Osteoblast (primary cell): ENCODE measurements around the gene ME3. TPM values are rescaled to one million over a fixed set of nuclear protein-coding genes. Genes with fewer than 3 reads are reported as not detected.
"Not testable (repeated sequence)": the region's sequence is repeated elsewhere in the genome, so short reads cannot be mapped to it uniquely, and the experiment has no call there.

ENCODE experiments used
- DNase-seq: peaks from one replicate; pipeline ENCODE4 v3.0.0; 2011; ENCODE audit warnings: low spot score, mixed read lengths; ENCODE audit not compliant: insufficient read length; ENCODE audit errors: missing footprints
- H2AFZ ChIP-seq: 2 replicates; pipeline ENCODE4 v1.6.0; 2011; ENCODE audit warnings: mild to moderate bottlenecking, low read length
- H3K27ac ChIP-seq: 2 replicates; pipeline ENCODE4 v1.5.1; 2011; ENCODE audit warnings: mild to moderate bottlenecking, low read depth, low read length, moderate library complexity
- H3K27me3 ChIP-seq: 2 replicates; pipeline ENCODE4 v1.6.0; 2012; ENCODE audit warnings: mild to moderate bottlenecking, control low read depth, inconsistent platforms, low read length, moderate library complexity; ENCODE audit not compliant: insufficient read depth
- H3K36me3 ChIP-seq: 2 replicates; pipeline ENCODE4 v1.5.1; 2011; ENCODE audit warnings: mild to moderate bottlenecking, low read length, control low read depth, moderate library complexity; ENCODE audit not compliant: insufficient read depth
- H3K4me1 ChIP-seq: 2 replicates; pipeline ENCODE4 v1.5.1; 2011; ENCODE audit warnings: mild to moderate bottlenecking, low read length, control low read depth, moderate library complexity; ENCODE audit not compliant: insufficient read depth
- H3K4me2 ChIP-seq: 2 replicates; pipeline ENCODE4 v1.6.0; 2011; ENCODE audit warnings: mild to moderate bottlenecking, low read length; ENCODE audit not compliant: insufficient read depth
- H3K4me3 ChIP-seq: fragments of 200-600 bp; sonication (generic); 3 replicates; pipeline ENCODE4 v1.5.1; 2012; ENCODE audit warnings: mild to moderate bottlenecking, low read length, inconsistent platforms; ENCODE audit not compliant: insufficient read depth
- H3K79me2 ChIP-seq: 2 replicates; pipeline ENCODE4 v1.6.0; 2012; ENCODE audit warnings: mild to moderate bottlenecking, low read length, control low read depth, inconsistent platforms; ENCODE audit not compliant: insufficient read depth
- H3K9me3 ChIP-seq: 2 replicates; pipeline ENCODE4 v1.5.1; 2011; ENCODE audit warnings: low read depth, low read length, control low read depth
- H4K20me1 ChIP-seq: 2 replicates; pipeline ENCODE4 v1.6.0; 2012; ENCODE audit warnings: mild to moderate bottlenecking, low read length, control low read depth; ENCODE audit not compliant: insufficient read depth
- CTCF ChIP-seq: IDR thresholded peaks from 2 replicates; pipeline ENCODE4 v1.5.1; 2011; ENCODE audit warnings: mild to moderate bottlenecking, low read depth, low read length, moderate library complexity; ENCODE audit errors: extremely low read depth
- total RNA-seq: library from RNA; depleted of rRNA; stranded (reverse); fragments of >200 nt; gene quantifications from 2 replicates; pipeline ENCODE4 v1.2.3, GENCODE V29; 2012

The ME3 gene
- total RNA-seq, 1 donor: 70.9 TPM

- H4K20me1 ChIP-seq: no peaks in the 10 kb centered on the region
- H3K4me1 ChIP-seq: peaks cover 15% of the 10 kb centered on the region
- no peak overlapping the region for H3K4me2 ChIP-seq
- H3K27me3 ChIP-seq: no peaks in the 10 kb centered on the region
- H3K36me3 ChIP-seq: no peaks in the 10 kb centered on the region
- H3K27ac ChIP-seq: no peak overlapping the region
- no peaks in the 10 kb centered on the region for H3K79me2 ChIP-seq
- no peak for TF ChIP-seq CTCF
- H3K9me3 ChIP-seq: no peaks in the 10 kb centered on the region
- DNase-seq: no peak
- H2AFZ ChIP-seq: no peak overlapping the region
- no peak overlapping the region for H3K4me3 ChIP-seq
Measured at GRCh38 chr11:86435711-86436110, 236.7 kb downstream of the ME3 start.

GRCh38 chr11:86433361-86434095, 238.9 kb downstream of the ME3 start:
- H3K4me1 ChIP-seq, H2AFZ ChIP-seq, H3K36me3 ChIP-seq, H3K27me3 ChIP-seq, H4K20me1 ChIP-seq, H3K27ac ChIP-seq, H3K79me2 ChIP-seq, DNase-seq, H3K4me3 ChIP-seq, H3K4me2 ChIP-seq, H3K9me3 ChIP-seq: not testable (repeated sequence)

GRCh38 chr11:86431258-86431657, 241.2 kb downstream of the ME3 start:
- no peak for TF ChIP-seq CTCF
- Histone ChIP-seq H3K4me2 (no peak overlapping the region), H3K4me1 (no peaks in the 10 kb centered on the region), H3K4me3 (no peak overlapping the region), H2AFZ (no peak overlapping the region), H3K9me3 (no peaks in the 10 kb centered on the region), H3K36me3 (no peaks in the 10 kb centered on the region), H4K20me1 (no peaks in the 10 kb centered on the region), H3K27ac (no peak overlapping the region), H3K27me3 (no peaks in the 10 kb centered on the region), H3K79me2 (no peaks in the 10 kb centered on the region)
- no peak for DNase-seq

GRCh38 chr11:86427441-86427840, 245.0 kb downstream of the ME3 start:
- Histone ChIP-seq H3K27me3 (no peaks in the 10 kb centered on the region), H3K36me3 (no peaks in the 10 kb centered on the region), H3K4me3 (no peak overlapping the region), H3K79me2 (no peaks in the 10 kb centered on the region), H3K4me1 (no peaks in the 10 kb centered on the region), H4K20me1 (no peaks in the 10 kb centered on the region), H3K27ac (no peak overlapping the region), H2AFZ (no peak overlapping the region), H3K9me3 (no peaks in the 10 kb centered on the region), H3K4me2 (no peak overlapping the region)
- DNase-seq: no peak
- TF ChIP-seq CTCF: no peak

- not testable (repeated sequence) for H3K27me3 ChIP-seq, H3K4me1 ChIP-seq, DNase-seq, H3K27ac ChIP-seq, H3K36me3 ChIP-seq, H4K20me1 ChIP-seq, H2AFZ ChIP-seq, H3K4me3 ChIP-seq, H3K79me2 ChIP-seq, H3K9me3 ChIP-seq
- H3K4me2 ChIP-seq: peak overlapping the region; percentile 50
Measured at GRCh38 chr11:86423488-86423887, 248.9 kb downstream of the ME3 start.
